ENCODE measurements around the gene ITGA6. TPM values are rescaled to one million over a fixed set of nuclear protein-coding genes. Genes with fewer than 3 reads are reported as not detected.

ITGA6 gene
- total RNA-seq, 2 experiments from 2014 or later, result 0.38 TPM; not detected in 1

- H3K4me1 ChIP-seq (ENCODE audit: insufficient read depth, low read length, poor library complexity, severe bottlenecking), result no peaks in the 10 kb centered on the region
- H2AFZ ChIP-seq (ENCODE audit: low read length), result no peak overlapping the region
- TF ChIP-seq CTCF (conservative IDR thresholded peaks at IDR 0.05; ENCODE audit: low read length), result no peak
- no peak for TF ChIP-seq EZH2phosphoT487 (IDR thresholded peaks at IDR 0.05; ENCODE audit: borderline replicate concordance, low read depth, low read length)
- no peak overlapping the region for H3K4me2 ChIP-seq (ENCODE audit: low read length)
- no peaks in the 10 kb centered on the region for H3K9me3 ChIP-seq (ENCODE audit: low read length)
- intact Hi-C loops (cut with micrococcal nuclease; ENCODE audit: unreplicated experiment), result loop anchor here (10.0 kb wide), 1 partner anchor 225 kb away; no protein-coding TSS in a partner anchor
- no peaks in the 10 kb centered on the region for H3K79me2 ChIP-seq (ENCODE audit: insufficient read depth, low read depth, low read length)
- ChIA-PET POLR2A (no interaction called here), CTCF (ENCODE audit: unreplicated experiment) (no interaction called here)
- no peak overlapping the region for H3K27ac ChIP-seq (ENCODE audit: low read depth, low read length, poor library complexity, severe bottlenecking)
- H3K36me3 ChIP-seq (ENCODE audit: insufficient read depth, low read length), result no peaks in the 10 kb centered on the region
- no TSS peak for BruUV-seq (replicated peaks)
- no peaks in the 10 kb centered on the region for H3K9me2 ChIP-seq (ENCODE audit: insufficient read depth, low read length)
- H4K20me1 ChIP-seq (ENCODE audit: insufficient read depth, low read length), result no peaks in the 10 kb centered on the region
- no peak overlapping the region for H3K4me3 ChIP-seq (ENCODE audit: low read depth, low read length, poor library complexity, severe bottlenecking)
- no peak for DNase-seq (ENCODE audit: low spot score)
Measured at GRCh38 chr2:172399765-172400164, 27.6 kb upstream of the ITGA6 start.

GRCh38 chr2:172402198-172402597, 25.2 kb upstream of the ITGA6 start:
- no peaks in the 10 kb centered on the region for H3K79me2 ChIP-seq (ENCODE audit: insufficient read depth, low read depth, low read length)
- no peak overlapping the region for H3K4me3 ChIP-seq (ENCODE audit: low read depth, low read length, poor library complexity, severe bottlenecking)
- BruUV-seq (replicated peaks), result no TSS peak
- H3K4me2 ChIP-seq (ENCODE audit: low read length), result no peak overlapping the region
- TF ChIP-seq CTCF (conservative IDR thresholded peaks at IDR 0.05; ENCODE audit: low read length), result no peak
- no peak for TF ChIP-seq EZH2phosphoT487 (IDR thresholded peaks at IDR 0.05; ENCODE audit: borderline replicate concordance, low read depth, low read length)
- CTCF ChIA-PET (ENCODE audit: unreplicated experiment), result no interaction called here
- H3K4me1 ChIP-seq (ENCODE audit: insufficient read depth, low read length, poor library complexity, severe bottlenecking), result no peaks in the 10 kb centered on the region
- DNase-seq (ENCODE audit: low spot score), result no peak
- H4K20me1 ChIP-seq (ENCODE audit: insufficient read depth, low read length), result no peaks in the 10 kb centered on the region
- H2AFZ ChIP-seq (ENCODE audit: low read length), result no peak overlapping the region
- intact Hi-C loops (cut with micrococcal nuclease; ENCODE audit: unreplicated experiment), result loop anchor here (10.0 kb wide), 1 partner anchor 227 kb away; no protein-coding TSS in a partner anchor
- H3K36me3 ChIP-seq (ENCODE audit: insufficient read depth, low read length), result no peaks in the 10 kb centered on the region
- H3K9me2 ChIP-seq (ENCODE audit: insufficient read depth, low read length), result no peaks in the 10 kb centered on the region
- H3K9me3 ChIP-seq (ENCODE audit: low read length), result no peaks in the 10 kb centered on the region
- H3K27ac ChIP-seq (ENCODE audit: low read depth, low read length, poor library complexity, severe bottlenecking), result no peak overlapping the region
- POLR2A ChIA-PET, result no interaction called here

DNA sequence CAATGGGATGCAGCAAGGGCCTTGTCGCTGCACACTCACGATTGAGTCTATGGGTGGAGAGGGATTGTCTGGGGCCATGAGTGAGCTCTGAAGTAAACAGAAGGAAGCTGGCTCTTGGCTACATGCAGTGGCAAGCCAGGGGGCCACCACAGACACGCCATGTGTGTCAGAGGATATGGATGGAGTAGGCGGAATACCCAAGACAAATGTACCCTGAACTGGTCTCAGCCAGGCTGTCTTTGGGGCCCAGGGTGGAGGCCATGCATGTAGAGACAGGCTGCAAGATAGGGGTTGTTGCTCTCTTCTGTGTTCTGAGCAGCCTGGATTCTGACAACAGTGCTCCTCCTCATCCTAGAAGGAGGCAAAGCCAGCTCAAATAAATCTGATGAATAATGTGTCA, 24.0 kb upstream of the ITGA6 start:
- Histone ChIP-seq H3K27ac (ENCODE audit: low read depth, low read length, poor library complexity, severe bottlenecking) (no peak overlapping the region), H4K20me1 (ENCODE audit: insufficient read depth, low read length) (no peaks in the 10 kb centered on the region), H3K4me3 (ENCODE audit: low read depth, low read length, poor library complexity, severe bottlenecking) (no peak overlapping the region), H3K79me2 (ENCODE audit: insufficient read depth, low read depth, low read length) (no peaks in the 10 kb centered on the region), H3K9me3 (ENCODE audit: low read length) (no peaks in the 10 kb centered on the region), H2AFZ (ENCODE audit: low read length) (no peak overlapping the region), H3K9me2 (ENCODE audit: insufficient read depth, low read length) (no peaks in the 10 kb centered on the region), H3K4me2 (ENCODE audit: low read length) (no peak overlapping the region), H3K36me3 (ENCODE audit: insufficient read depth, low read length) (no peaks in the 10 kb centered on the region), H3K4me1 (ENCODE audit: insufficient read depth, low read length, poor library complexity, severe bottlenecking) (no peaks in the 10 kb centered on the region)
- TF ChIP-seq EZH2phosphoT487 (IDR thresholded peaks at IDR 0.05; ENCODE audit: borderline replicate concordance, low read depth, low read length) (no peak), CTCF (conservative IDR thresholded peaks at IDR 0.05; ENCODE audit: low read length) (no peak)
- BruUV-seq (replicated peaks), result no TSS peak
- DNase-seq (ENCODE audit: low spot score), result no peak
- CTCF ChIA-PET (ENCODE audit: unreplicated experiment), result no interaction called here
- POLR2A ChIA-PET, result no interaction called here
- intact Hi-C loops (cut with micrococcal nuclease; ENCODE audit: unreplicated experiment), result loop anchor here (10.0 kb wide), 1 partner anchor 229 kb away; no protein-coding TSS in a partner anchor

Measured in OCI-LY7 (cell line).